GM18520 (cell line): ENCODE data around the gene KCNJ9.

Experiments
- ATAC-seq: cut with Tn5 transposase; IDR thresholded peaks from one replicate; pipeline ENCODE4 v1.9.1; 2021; ENCODE audit not compliant: unreplicated experiment

Gene KCNJ9

DNA sequence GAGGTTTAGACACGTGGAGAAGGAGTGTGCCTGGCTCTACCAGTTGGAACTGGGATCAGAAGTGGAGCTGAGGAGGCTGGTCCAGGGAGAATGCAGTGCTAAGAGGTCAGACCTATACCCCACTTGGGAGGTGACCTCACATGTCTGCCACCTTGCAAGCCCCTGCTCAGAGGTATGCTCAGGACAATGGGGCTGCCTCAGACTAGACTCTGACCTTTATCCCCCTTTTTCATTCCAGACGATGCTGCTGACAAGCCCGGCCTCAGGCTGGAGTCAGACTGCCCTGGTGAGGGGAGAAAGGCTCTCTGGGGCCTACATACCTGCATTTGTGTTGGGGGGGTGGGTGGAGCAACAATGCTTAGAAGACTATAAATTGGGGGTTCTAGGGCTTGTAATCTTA is 16.6 kb upstream of the KCNJ9 start:
- no peak for ATAC-seq

DNA sequence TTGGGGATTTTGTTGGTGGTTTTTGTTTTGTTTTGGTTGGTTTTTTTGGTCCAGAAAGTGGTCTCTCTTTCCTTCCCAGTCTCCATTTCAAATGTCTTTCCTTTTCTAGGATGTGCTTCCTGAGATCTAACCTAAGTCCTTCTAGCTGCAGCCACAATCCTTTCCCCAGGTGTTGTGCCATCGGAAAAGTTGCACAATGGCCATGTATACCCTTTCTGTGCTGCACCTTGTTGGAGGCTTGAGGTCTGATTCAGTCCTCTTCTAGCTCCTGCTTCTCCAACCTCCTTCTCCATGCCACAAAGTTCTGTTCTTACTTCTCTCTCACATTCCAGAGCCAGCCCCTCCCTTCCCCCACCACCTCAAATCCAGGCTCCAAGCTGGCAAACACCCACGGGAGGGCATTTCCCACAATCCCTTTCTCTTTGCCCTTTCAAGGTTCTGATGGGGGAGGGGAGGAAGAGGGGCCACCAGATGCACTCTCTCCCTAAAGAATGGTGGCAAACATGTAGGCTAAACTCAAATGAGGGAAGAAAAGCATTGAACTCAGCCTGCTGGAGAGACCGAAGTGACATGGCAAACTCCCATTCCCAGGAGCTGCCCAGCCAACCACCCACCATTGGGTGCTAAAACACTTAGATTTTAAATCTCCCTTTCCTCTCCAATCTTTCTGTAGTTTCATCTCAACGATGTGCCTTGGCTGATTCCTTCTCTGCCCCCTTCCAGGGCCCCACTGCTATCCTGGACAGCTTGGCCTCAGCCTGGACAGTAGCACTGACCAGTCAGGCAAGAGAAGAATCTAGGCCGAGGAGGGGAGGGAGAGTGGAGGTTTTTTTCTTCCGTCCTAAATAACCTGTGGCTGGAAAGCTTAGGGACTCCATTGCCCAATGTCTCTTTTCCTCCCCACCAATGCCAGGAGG is 14.3 kb upstream of the KCNJ9 start:
- ATAC-seq = no peak

DNA sequence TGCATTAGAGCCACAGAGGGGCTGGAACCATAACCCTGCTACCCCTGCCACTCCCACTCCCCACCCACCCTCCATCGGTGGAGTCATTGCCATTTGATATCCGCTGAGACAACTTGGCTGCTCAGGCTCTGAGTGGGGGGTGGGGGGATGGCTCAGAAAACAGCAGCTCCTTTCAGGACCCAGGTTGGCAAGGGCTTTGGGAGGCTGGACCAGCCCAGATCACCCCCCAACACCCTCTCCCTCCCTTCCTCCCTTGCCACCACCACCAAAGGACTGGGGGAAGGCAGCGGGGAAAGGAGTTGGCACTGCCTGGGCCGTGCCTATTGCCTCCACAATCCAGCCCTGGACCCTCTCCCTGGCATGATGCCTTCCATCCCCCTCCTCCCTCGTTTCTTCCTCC is 13.1 kb upstream of the KCNJ9 start:
- no peak for ATAC-seq

DNA sequence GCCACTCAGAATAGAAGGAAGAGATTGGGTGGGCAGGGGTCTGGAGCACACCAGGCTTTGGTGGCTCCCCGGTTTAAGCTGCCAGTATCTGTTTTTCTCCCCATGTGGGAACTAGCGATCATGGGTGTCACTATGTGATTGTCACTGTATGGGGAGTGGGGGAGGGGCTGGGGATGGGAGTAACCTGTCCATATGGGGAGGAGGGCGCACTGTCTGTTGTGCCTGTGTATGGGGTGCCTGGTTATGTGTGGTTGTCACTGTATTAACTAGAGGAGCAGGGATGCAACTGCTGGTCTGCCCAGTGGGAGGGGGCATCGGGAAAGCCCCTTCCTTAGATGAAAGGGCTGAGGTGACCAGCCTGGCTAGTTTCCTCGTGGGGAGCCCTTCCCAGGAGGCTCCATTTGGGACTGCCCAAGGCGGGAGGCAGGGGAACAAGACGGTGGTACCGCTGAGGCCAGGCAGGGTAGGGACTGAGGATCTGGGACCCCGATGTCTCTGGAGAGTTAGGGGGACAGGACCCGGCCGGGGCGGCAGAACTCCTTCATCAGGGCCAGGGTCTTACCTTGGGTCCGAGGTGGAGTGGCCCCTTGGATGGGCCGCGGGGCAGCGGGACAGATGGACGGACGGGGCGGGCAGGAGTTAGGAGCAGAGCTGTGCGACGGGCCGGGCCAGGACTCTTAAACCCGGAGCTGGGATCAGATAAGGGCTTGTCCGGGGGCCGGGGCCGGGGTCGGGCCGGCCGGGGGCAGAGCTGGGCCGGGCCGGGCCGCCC is 11.7 kb upstream of the KCNJ9 start, which contains the start of gene KCNJ10:
Gene KCNJ10, minus strand, starts transcription at position 701 of the 772 bp plus-strand sequence. CDS start 27,628 bp downstream, outside the sequence.
- no peak for ATAC-seq

DNA sequence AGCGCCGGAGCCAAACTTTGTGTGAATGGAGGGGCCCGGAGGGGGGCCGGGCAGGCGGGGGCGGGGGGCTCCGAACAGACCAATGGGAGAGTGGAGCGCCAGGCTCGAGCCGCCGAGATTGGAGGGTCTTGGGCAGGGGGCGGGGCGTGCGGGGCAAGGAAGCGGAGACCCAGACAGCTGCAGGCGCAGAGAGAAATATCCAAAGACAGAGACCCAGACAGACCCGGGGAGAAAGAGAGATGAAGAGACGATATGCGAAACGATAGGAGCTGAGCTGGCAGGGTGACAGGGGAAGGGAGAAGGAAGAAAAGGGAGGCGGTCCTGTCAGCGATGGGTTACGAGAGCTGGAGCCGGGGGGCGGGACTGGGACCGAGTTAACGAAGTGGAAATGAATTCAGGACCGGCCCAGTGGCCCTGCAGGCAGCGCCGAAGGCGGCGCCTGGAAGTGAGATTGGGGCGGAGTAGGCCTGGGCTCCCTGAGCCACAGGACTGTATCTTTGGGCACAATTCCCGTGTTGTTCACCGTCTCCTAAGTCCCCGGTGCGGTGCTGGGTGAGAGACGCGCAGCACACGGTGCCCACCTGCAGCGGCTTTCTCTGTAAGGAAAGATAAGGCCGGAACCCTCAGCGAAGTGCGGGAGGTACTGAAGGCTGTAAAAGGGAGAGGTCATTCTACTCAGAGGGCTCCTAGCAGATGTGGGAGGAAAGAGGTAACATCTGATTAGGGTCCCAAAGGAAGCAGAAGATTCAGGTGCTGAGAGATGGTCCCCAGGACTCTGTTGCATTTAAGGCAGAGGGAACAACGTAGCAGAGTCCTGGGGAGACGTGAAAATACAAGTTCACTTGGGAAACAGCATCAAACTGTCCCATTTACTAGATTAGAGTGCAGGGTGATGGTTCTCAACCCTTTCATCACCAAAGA is 10.8 kb upstream of the KCNJ9 start:
- no peak for ATAC-seq

DNA sequence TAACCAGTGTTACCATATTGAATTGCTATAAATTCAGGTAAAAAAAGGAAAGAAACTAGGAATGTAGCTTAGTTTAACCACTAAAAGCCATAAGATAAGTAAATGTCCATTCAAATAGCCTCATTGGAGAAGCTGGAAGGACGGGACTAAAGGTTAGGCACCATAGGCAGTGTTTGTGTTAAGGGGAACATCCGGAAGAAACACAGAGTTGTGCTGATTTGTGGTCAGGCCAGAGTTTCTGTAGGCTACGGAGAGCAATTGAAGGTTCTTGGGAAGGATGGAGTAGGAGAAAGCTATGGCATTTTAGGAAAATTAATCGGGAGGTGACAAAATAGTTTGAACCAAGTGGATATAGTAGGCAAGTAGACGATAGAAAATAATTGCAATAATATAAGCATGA is 10.0 kb upstream of the KCNJ9 start:
- ATAC-seq = no peak

DNA sequence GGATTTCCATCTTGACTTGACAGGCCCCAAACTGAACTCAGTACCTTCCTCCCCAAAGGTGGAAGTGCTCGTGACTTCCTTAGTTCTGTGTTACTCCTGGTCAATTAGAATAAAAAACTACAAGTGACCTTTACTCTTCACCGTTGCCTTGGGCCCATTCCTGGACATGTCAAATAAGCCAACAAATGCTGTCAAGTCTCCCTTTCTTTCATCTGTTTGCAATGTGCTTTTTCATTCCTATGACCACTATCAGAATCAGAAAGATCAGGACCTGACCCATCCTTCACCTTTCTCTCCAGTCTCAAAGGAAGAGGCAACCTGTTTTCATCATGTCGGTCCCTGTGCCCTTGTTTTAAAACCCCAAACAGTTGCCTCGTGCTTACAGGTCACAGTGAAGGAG is 6.5 kb upstream of the KCNJ9 start:
- ATAC-seq = no peak

DNA sequence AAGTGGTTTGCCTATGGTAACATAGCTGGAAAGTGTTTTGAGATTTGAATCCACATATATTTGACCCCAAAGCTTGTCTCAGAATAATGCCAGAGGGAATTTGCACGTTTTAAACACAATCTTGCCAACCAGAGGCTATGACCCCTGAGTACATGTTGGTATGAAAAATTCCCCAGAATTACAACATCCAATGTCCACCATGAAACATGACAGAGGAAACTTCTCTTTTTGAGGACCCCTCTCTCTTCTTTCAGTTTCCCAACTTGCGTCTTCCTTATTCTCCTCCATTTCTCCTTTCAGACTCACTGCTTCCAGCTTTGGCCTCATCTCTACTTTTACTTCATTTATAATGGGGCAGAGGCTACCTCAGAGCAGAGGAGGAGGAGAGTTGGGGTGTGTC is 5.5 kb upstream of the KCNJ9 start:
- no peak for ATAC-seq

DNA sequence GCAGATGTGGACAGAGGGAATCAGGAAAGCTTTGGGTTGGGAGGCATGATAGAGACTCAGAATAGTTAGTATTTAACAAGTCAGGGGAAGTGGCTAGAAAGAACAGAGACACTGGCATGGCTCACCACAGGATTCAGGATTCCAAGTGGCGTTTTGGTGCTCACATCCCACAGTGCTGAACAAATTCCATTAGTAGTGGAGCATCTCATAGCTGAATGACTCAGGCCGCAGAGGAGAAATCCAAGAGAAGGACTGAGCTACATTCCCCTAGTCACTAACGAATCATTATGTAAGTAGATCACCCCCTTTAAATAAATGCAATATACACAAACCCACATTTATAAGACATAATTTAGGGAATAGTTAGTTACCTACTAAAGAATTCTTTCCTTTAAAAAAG is 5.0 kb upstream of the KCNJ9 start:
- no peak for ATAC-seq

DNA sequence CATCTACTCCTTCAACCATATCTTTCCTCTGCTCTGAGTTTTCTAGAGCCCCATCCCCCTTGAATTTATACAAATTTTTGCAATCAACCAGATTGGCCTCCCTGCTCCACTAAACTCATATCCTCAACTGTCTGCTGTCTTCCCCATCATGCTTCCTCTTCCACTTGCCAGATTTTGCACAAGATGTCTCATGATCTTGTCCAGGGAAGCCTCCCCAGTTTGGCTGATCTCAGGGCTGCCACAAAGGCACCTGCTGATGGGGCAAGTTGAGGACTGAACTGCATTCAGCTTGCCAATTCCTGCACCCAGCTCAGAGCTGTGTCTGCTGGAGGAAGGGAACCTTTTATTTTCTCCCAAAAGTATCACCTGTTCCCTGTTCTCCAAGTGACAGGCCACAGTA is 3.9 kb upstream of the KCNJ9 start:
- no peak for ATAC-seq

DNA sequence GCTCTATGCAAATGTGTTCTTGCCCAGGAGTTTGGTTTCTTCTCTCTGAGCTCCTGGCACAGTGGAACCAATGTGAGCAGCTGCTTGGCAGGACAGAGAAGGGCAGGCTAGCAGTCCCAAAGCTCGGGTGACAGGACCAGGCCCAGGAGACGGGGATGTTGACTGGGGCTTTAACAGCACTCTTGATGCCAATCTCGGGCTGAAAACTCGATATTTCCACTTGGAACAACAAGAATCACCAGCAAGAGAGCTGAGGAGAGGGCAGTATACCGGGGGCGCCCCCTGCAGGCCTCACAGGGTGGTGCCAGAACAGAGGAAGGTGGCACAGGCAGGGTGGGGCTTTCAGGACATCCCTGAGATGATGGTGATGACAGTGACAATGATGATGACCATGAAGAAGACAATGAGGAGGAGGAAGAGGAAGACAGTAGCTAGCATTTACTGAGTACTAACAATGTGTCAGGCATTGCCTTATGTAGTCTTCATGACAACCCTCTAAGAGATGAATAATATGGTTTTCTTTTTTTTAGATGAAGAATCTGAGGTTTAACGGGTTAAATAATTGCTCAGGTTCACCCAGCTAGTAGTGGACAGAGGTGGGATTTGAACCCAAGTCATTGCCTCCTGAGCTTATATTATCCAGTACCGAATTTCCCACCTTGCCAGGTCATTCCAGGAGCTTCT is 2.7 kb upstream of the KCNJ9 start:
- ATAC-seq = no peak

DNA sequence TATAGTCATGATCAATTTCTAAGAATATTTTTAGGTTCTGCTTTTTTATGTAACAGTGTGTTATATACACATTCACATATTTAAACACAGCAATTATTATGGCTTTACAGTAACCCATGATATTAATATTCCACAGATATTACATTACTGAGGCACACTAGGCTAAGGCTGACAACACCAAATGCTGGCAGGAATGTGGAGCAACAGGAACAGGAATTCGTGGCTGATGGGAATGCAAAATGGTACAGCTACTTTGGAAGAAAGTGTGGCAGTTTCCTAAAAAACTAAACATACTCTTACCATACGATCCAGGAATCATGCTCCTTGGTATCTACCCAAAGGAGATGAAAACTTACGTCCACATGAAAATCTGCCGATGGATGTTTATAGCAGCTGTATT is 1.9 kb upstream of the KCNJ9 start:
- ATAC-seq = no peak

DNA sequence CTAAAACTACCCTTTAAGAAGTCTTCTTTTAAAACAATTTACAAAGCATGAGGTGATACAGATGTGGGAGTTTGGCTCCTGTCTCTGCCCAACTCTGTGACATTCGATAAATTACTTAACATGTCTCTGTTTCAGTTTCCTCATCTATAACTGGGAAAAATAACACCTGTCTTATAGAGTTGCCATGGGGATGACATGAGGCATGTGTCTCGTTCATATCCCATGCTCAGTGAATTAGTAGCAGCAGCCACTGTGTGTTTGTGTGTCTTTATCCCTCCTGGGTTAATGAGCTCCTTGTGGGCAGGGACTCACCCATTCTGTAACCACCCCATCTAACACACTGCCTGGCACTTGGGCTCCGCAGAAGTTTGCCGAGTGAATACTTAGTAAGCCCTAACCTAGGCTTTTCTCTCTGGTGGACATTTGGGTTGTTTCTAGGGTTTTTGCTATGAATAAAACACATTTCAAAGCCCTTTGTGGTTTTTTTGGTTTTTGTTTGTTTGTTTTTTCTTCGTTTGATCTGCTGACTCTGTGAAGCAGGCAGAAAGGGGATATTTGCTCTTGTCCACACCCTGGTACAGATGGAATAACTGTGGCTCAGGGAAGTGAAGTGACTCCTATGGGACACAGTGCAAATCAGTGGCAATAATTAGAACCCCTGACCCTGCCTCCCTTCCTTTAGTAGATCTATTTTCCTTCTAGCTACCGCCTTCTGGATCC is 797 bp upstream of the KCNJ9 start:
- ATAC-seq = no peak

DNA sequence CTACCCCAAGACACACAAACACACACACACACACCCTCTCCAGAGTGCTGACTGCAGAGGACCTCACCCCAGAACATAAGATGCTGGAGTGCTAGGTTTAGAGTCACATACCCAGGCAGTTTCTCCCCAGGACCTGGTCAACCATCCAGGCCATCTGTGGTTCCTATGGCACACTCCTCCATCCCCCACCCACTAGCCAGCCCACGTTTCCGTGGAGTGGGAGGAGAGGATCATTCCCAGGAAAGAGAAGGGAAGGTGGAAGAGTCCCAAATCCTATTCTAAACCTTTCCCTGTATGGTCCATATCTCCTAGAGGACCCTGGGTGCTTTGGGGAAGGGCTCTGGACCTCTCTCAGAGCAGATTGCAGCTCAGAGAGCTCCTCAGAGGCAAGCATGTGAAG is 1.1 kb downstream of the KCNJ9 start:
- ATAC-seq = no peak

DNA sequence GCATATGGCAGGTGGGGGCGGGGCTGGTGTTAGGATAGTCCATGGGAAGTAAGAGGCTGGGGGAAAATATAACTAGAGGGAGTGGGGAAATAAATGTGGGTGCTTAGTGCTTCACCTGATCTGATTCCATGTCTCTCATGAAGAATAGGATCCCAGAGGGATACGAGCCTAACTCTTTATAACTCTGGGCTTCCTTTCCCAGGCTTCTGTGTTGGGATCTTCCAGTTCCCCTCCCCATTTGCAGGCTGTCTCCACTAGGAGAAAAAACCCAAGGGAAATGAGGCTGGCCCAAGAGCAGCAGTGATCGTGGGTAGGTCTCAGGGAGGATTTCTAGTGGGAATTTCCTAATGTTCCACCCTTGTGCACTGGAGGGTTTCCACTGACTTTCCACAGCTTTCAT is 1.6 kb downstream of the KCNJ9 start:
- ATAC-seq = no peak

DNA sequence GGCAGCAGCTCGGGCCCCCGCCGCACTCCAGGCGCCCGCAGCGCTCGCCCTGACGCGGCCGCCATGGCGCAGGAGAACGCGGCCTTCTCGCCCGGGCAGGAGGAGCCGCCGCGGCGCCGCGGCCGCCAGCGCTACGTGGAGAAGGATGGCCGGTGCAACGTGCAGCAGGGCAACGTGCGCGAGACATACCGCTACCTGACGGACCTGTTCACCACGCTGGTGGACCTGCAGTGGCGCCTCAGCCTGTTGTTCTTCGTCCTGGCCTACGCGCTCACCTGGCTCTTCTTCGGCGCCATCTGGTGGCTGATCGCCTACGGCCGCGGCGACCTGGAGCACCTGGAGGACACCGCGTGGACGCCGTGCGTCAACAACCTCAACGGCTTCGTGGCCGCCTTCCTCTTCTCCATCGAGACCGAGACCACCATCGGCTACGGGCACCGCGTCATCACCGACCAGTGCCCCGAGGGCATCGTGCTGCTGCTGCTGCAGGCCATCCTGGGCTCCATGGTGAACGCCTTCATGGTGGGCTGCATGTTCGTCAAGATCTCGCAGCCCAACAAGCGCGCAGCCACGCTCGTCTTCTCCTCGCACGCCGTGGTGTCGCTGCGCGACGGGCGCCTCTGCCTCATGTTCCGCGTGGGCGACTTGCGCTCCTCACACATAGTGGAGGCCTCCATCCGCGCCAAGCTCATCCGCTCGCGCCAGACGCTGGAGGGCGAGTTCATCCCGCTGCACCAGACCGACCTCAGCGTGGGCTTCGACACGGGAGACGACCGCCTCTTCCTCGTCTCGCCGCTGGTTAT is 2.8 kb downstream of the KCNJ9 start:
- ATAC-seq = no peak

DNA sequence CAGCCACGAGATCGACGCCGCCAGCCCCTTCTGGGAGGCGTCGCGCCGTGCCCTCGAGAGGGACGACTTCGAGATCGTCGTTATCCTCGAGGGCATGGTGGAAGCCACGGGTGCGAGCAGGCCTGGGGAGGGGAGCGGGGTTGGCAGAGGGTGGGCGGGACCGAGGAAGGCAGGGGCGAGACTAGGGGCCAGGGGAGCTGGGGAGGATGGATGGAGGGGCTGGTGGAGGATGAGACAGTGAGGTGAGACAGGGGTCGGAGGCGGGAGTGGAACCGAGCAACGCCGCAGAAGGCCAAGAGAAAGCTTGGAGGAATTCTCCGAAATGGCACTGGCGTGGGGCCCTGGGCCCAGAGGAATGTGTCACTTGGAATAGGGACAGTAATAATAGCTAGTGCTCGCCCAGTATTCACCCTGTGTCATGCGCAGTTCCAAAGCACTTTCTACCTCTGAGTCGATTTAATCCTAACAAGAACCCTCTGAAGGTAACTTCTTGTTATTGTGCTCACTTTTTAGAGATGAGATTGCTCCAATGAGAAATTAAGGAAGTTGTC is 3.5 kb downstream of the KCNJ9 start:
- ATAC-seq = no peak

DNA sequence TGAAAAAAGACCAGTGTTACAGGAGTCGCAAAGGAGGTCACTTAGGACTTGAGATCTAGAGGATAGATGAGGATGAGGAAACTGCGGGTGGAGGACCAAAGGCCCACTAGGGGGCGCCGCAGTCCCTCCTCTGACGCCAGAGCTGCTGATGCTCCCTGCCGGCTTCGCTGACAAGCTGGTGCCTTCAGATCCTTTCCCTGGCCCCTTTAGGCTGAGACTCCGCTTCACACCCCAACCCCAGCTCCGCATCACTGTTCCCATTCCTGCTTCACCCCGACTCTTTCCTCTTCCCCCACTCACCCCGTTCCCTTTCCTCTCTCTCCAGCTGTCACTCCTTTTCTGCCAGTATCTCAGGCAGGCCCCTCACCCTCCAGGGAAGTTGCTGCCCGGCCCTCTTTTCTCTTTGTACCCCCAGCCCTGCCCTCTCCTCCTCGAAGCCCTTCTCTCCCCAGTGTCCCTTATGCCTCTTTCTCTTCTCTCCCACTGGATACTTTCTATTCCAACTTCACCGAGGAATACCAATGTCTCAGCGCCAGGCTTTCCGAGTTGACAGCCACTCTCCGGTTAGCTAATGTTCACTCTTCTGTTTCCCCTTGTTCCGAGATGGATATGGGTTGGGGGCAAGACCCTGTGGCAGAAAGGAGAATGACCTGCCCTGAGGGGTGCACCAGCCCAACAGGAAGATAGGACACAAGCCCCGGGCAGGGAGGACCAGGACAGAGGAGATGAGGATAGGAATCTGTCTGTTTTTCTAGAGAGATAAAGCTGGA is 4.5 kb downstream of the KCNJ9 start:
- ATAC-seq = no peak
